Erythroblast (primary cell): ENCODE results near the gene CYREN.

Experiments used
- DNase-seq, 2 experiments: peaks; one replicate each; lab custom pipeline; 2025; lab: John Stamatoyannopoulos, UW
- GATA1 ChIP-seq: IDR thresholded peaks from 2 replicates; pipeline ENCODE4 v1.6.1; 2011; ENCODE audit warnings: low read depth, mild to moderate bottlenecking, control low read depth, low read length, moderate library complexity
- POLR2A ChIP-seq: IDR thresholded peaks from 2 replicates; pipeline ENCODE4 v1.6.1; 2011; ENCODE audit warnings: mild to moderate bottlenecking, low read length

The CYREN gene

DNA sequence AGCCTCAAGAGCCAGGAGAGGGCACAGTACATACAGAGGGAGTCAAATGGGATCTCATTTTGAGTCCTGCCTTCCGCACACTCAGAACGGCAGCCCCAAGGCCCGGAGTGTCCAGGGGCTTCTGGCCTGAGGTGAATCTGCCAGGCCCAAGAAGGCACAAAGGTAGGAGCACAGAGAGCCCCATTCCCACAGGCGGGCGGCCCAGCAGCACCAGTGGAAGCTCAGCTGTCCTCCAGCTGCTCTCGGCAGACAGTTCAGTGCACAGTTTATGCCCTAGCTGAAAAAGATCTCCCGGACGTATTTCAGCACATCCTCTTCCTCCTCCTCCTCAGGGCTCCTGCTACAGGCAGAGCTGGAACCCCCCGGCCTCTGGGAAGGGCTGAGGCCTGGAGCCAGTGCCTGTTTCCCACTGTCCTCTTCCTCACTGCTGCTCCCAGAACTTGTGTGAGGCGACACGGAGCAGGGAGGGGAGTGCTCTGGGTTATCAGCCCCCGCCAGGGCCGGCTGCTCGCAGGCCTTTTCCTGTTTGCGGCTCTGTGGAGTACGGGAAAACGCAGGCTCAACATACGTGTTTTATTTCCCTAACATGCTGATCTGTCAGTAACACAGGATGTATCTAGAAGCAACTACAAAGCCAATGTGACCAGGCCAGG lies 4.0 kb downstream of the CYREN start:
- no peak for TF ChIP-seq GATA1
- no peak for TF ChIP-seq POLR2A
- no peak for DNase-seq

DNA sequence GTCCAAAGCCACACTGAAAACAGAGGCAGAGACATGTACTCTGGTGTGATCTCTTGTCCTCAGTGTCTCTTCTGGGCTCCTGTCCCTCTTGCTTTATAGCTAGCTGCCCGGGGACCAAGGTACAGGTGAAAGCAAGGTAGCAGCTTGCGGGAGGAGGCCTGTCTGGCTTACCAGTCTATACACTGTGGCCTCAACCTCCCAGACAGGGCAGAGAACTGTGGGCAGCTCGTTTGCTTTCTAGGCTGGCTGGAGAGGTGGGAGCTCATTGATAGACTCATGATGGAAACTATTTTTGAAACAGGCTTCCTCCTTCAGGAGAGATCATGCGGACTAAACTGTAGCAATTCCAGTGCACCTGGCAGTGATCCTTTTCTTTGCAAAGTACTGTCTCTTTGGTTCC lies 4.6 kb downstream of the CYREN start:
- no peak for DNase-seq
- TF ChIP-seq POLR2A (no peak), GATA1 (no peak)

DNA sequence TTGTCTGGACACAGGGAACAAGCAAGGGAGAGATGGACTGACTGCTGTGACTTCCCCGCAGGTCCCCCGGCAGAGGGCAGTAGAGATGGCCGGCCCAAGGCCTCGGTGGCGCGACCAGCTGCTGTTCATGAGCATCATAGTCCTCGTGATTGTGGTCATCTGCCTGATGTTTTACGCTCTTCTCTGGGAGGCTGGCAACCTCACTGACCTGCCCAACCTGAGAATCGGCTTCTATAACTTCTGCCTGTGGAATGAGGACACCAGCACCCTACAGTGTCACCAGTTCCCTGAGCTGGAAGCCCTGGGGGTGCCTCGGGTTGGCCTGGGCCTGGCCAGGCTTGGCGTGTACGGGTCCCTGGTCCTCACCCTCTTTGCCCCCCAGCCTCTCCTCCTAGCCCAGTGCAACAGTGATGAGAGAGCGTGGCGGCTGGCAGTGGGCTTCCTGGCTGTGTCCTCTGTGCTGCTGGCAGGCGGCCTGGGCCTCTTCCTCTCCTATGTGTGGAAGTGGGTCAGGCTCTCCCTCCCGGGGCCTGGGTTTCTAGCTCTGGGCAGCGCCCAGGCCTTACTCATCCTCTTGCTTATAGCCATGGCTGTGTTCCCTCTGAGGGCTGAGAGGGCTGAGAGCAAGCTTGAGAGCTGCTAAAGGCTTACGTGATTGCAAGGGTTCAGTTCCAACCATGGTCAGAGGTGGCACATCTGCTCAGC lies 6.0 kb downstream of the CYREN start:
- no peak for TF ChIP-seq GATA1
- TF ChIP-seq POLR2A, result peak; percentile 30
- DNase-seq, result no peak

DNA sequence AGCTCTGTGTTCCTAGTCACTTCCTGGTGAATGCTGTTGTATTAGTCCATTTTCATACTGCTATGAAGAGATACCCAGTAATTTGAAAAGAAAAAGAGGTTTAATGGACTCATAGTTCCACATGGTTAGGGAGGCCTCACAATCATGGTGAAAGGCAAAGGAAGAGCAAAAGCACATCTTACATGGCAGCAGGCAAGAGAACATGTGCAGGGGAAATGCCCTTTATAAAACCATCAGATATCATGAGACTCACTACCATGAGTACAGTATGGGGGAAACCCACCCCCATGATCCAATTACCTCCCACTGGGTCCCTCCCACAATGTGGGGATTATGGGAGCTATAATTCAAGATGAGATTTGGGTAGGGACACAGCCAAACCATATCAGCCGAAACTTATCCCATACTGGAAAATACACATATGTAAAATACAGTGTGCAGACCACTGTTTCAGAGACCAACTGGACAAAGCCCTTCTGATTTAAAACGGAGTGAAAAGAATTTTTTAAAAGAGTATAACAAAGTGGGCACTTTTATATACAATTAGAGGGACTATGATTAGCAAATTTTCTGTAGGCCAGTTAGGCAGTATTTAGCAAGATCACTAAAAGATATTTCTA lies 8.0 kb downstream of the CYREN start:
- peak; percentile 19 to 28 for DNase-seq
- TF ChIP-seq GATA1 (no peak), POLR2A (no peak)

DNA sequence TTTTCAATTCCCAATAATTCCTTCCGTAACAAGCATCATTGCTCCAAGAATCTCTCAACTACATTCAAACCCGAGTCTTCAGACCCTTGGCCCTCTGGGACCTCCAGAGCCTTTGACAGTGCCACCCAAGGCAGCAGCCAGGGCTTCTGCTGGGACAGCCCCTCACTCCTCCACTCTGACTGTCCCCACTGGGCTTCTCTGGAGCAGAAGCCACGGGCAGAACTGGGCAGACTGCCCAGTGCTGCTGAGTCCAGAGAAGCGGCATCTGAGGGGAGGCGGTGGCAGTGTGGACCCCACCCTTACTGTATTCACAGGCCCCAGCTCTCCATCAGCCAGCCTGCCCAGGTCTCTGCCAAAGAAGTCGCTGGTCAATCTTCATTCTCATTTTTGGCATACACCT lies 8.8 kb downstream of the CYREN start:
- TF ChIP-seq GATA1 (no peak), POLR2A (no peak)
- DNase-seq, result no peak

DNA sequence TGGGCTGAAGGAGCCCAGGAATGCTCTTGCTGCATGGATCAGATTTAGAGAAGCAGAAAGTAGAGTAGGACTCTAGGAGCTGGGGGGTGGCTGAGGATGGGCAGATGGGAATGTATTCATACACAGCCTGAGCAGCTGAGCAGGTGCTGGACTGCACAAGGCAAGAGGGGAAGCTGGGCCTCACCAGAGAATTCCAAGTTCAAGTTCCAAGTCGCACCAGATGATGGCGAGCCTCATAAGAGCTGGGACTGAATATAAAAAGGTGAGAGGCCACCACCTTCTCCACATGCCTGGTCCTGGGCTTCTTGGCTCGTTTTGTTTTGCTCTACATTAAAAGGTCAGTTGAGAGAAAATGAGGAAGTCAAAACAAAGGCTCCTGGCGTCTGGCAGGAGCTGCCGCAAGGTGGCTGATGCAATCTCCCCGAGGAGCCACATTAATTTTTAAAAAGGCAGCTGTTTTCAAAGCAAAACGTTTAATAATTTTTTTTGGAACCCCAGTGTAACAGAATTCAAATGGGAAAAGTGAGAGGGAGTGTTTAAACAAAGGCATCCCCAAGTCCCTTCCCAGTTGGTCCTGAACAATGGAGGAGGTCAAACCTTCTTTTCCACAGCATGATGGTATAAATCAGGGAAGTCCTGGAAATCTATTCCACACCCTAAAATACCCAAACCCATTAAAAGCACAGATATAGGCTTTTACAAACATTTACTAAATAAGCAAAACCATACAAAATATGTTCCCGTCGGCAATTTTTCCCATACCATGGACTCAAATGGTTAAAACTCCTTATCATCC lies 9.5 kb downstream of the CYREN start:
- TF ChIP-seq POLR2A (peak; percentile 1), GATA1 (no peak)
- peak; percentile 21 to 51 for DNase-seq

DNA sequence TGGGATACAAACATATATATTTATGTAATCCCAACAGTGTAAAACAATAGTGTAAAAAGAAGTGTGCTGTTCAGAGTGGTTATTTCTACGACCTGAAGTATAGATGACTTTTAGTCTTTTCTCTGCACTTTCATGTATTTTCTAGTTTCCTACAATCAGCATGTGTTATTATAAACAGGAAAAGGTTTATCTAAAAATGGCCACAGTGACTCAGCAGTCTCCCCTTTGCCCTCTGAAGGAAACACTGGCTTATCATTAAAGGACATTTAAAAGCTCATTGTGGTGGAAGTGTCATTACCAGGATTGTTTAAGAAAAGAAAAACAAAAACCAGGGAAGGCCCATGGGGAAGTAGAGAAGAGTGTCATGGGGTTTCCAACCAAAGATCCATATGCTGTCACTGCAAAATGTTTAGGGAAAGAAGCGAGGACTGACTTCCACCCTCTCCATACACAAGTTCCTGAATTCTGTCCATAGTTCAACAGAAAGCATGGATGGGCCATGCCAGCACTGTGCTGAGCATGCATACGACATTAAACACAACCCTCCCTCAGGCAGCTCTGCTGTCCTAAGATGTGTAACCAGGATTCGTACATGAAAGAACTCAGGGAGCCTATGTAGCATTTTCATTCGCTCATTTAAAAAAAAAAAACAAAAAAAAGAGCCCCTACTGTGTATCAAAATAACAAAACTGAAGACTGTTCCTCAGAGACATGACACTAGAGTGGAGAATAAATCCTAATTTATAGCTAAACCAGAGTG lies 10.2 kb downstream of the CYREN start:
- peak; percentile 8 for TF ChIP-seq POLR2A
- no peak for TF ChIP-seq GATA1
- DNase-seq, result peak; percentile 83 to 84

DNA sequence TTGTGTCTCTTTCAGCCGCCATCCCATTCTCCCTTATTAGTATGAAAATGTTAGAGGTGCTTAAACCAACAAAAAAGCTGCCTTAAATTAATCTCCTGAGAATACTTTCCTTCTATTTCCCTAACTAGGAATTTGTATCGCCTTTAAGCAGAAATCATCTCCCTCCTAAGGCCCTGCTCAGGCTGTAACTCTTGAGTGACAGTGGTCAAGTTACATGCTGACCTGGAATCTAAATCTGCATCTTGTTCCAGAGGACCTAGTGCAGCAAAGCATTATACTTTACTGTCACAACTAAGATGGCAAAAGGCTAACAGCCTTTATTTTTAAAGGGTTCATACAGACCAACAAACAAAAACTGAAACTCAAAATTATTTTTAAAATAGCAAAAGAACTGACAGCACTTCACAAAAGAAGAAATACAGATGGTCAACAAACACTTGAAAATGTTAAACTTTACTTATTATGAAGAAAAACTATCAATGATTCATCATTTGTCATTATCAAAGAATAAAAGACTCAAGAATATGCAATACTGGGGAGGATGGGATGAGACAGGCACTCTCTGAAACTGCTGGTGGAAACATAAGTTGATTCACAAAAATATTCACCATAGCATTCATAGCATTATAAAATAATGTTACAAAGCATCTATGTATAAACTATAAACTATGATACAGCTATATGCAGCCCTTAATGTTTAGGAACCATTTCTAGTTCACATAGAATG lies 11.0 kb downstream of the CYREN start:
- DNase-seq, result peak in 1 of 2 experiments; percentile 48
- TF ChIP-seq POLR2A, result no peak
- no peak for TF ChIP-seq GATA1

DNA sequence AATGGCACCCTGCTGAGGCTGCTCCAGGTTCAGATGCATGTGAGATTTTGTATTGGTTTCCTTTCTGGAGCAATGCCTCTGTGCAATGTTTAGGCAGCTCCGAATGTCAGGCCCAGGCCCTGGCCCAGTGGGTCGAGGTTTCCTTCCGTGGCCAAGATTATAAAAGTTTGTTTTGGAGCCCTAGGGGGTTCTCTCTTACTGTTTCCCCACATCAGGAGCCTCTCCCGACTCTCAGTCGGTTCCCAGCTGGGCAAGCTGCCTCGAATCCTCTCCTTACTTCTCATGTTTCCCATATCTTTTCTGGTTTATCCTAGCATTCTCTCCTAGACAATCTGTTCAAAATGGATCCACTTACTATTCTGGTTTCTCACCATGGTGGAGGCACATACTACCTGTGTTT lies 11.6 kb downstream of the CYREN start:
- TF ChIP-seq POLR2A, result no peak
- no peak for TF ChIP-seq GATA1
- DNase-seq, result no peak

DNA sequence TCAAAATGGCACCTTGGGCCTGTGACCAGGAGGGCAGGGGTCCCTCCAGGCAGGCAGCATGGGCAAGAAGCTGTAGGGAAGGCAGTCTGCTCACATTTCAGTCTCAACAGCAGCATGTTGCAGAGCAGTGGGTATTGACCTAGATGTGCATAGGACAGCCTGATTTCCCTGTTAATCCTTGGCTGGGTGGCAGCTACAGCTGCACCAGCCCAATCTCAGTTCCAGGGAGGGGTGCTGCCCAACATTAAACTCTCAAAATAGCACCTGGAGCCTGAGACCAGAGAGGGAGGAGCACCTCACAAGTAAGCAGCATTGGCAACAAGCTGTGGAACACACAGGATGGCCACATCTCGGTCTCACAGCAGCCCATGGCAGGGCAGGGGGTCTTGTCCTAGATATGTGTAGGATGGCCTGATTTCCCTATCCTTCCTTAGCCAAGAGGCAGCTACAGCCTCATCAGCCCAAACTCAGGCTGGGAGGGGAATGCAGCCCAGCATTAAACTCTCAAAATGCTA lies 12.3 kb downstream of the CYREN start:
- TF ChIP-seq GATA1 (no peak), POLR2A (no peak)
- DNase-seq, result no peak

DNA sequence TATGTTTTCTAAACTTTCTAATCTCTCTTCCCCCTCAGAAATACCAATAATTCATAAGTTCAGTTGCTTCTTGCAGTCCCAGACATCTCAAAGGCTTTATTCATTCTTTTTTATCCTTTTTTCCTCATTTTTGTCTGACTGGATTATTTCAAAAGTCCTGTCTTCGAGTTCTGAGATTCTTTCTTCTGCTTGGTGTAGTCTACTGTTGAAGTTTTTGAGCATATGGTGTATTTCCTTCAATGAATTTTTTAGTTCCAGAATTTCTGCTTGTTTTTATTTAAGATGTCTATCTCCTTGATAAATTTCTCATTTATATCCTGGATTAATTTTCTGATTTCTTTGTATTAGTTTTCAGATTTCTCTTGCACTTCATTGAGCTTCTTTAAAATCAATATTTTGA lies 14.2 kb downstream of the CYREN start:
- TF ChIP-seq POLR2A (no peak), GATA1 (no peak)
- no peak for DNase-seq

DNA sequence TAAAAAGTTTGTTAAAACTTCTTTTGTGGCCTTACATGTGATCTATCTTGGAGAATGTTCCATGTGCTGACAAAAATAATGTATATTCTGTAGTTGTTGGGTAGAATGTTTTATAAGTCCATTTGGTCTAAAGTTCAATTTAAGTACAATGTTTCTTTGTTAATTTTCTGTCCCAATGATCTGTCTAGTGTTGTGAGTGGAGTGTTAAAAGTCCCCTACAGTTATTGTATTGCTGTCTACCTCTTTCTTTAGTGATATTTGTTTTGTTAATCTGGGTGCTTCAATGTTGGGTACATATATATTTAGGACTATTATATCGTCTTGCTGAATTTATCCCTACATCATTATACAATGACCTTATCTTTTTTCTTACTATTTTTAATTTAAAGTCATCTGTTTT lies 15.8 kb downstream of the CYREN start:
- TF ChIP-seq GATA1, result no peak
- TF ChIP-seq POLR2A, result no peak
- DNase-seq, result no peak
